ENCODE data around the gene SNX27.
"Not testable (repeated sequence)": the region's sequence is repeated elsewhere in the genome, so short reads cannot be mapped to it uniquely, and the experiment has no call there.

The SNX27 gene

GRCh38 chr1:151615711-151616504, 4.1 kb downstream of the SNX27 start:
- Histone ChIP-seq H3K27me3 (ENCODE audit: control insufficient read depth in 1 of 2, insufficient read depth in 2 of 2, low read length in 2 of 2) (no peaks in the 10 kb centered on the region), H3K9ac (ENCODE audit: low read depth in 1 of 2, low read length in 2 of 2) (no peak overlapping the region), H3K4me3 (ENCODE audit: low read depth in 1 of 2, low read length in 2 of 2) (no peak overlapping the region), H3K27ac (ENCODE audit: low read depth, low read length) (no peak overlapping the region), H3K9me3 (ENCODE audit: control insufficient read depth in 1 of 2, low read length in 2 of 2) (no peaks in the 10 kb centered on the region), H3K36me3 (ENCODE audit: control insufficient read depth in 1 of 2, insufficient read depth in 2 of 2, low read length in 2 of 2) (no peaks in the 10 kb centered on the region), H3K4me1 (ENCODE audit: control insufficient read depth in 1 of 2, insufficient read depth in 2 of 2, low read length in 2 of 2) (peaks cover 23 to 51% of the 10 kb centered on the region in 2 donors)

GRCh38 chr1:151616505-151616849, 4.6 kb downstream of the SNX27 start:
- H3K4me3 ChIP-seq (ENCODE audit: low read depth in 1 of 2, low read length in 2 of 2) = no peak overlapping the region
- H3K9me3 ChIP-seq (ENCODE audit: control insufficient read depth in 1 of 2, low read length in 2 of 2) = no peaks in the 10 kb centered on the region
- peaks cover 19 to 52% of the 10 kb centered on the region in 2 donors for H3K4me1 ChIP-seq (ENCODE audit: control insufficient read depth in 1 of 2, insufficient read depth in 2 of 2, low read length in 2 of 2)
- H3K27me3 ChIP-seq (ENCODE audit: control insufficient read depth in 1 of 2, insufficient read depth in 2 of 2, low read length in 2 of 2) = no peaks in the 10 kb centered on the region
- no peaks in the 10 kb centered on the region for H3K36me3 ChIP-seq (ENCODE audit: control insufficient read depth in 1 of 2, insufficient read depth in 2 of 2, low read length in 2 of 2)
- no peak overlapping the region for H3K9ac ChIP-seq (ENCODE audit: low read depth in 1 of 2, low read length in 2 of 2)
- H3K27ac ChIP-seq (ENCODE audit: low read depth, low read length) = no peak overlapping the region

GRCh38 chr1:151618003-151618402, 6.2 kb downstream of the SNX27 start:
- no peaks in the 10 kb centered on the region for H3K36me3 ChIP-seq (ENCODE audit: control insufficient read depth in 1 of 2, insufficient read depth in 2 of 2, low read length in 2 of 2)
- H3K4me1 ChIP-seq (ENCODE audit: control insufficient read depth in 1 of 2, insufficient read depth in 2 of 2, low read length in 2 of 2) = peaks cover 15 to 48% of the 10 kb centered on the region in 2 donors
- H3K9ac ChIP-seq (ENCODE audit: low read depth in 1 of 2, low read length in 2 of 2) = no peak overlapping the region
- no peaks in the 10 kb centered on the region for H3K9me3 ChIP-seq (ENCODE audit: control insufficient read depth in 1 of 2, low read length in 2 of 2)
- no peaks in the 10 kb centered on the region for H3K27me3 ChIP-seq (ENCODE audit: control insufficient read depth in 1 of 2, insufficient read depth in 2 of 2, low read length in 2 of 2)
- no peak overlapping the region for H3K4me3 ChIP-seq (ENCODE audit: low read depth in 1 of 2, low read length in 2 of 2)
- no peak overlapping the region for H3K27ac ChIP-seq (ENCODE audit: low read depth, low read length)

GRCh38 chr1:151618470-151618869, 6.6 kb downstream of the SNX27 start:
- Histone ChIP-seq H3K4me1 (ENCODE audit: control insufficient read depth in 1 of 2, insufficient read depth in 2 of 2, low read length in 2 of 2) (peaks cover 10 to 43% of the 10 kb centered on the region in 2 donors), H3K9ac (ENCODE audit: low read depth in 1 of 2, low read length in 2 of 2) (no peak overlapping the region), H3K9me3 (ENCODE audit: control insufficient read depth in 1 of 2, low read length in 2 of 2) (no peaks in the 10 kb centered on the region), H3K36me3 (ENCODE audit: control insufficient read depth in 1 of 2, insufficient read depth in 2 of 2, low read length in 2 of 2) (no peaks in the 10 kb centered on the region), H3K27me3 (ENCODE audit: control insufficient read depth in 1 of 2, insufficient read depth in 2 of 2, low read length in 2 of 2) (no peaks in the 10 kb centered on the region), H3K27ac (ENCODE audit: low read depth, low read length) (no peak overlapping the region), H3K4me3 (ENCODE audit: low read depth in 1 of 2, low read length in 2 of 2) (no peak overlapping the region)

GRCh38 chr1:151618996-151619395, 7.1 kb downstream of the SNX27 start:
- peaks cover 5 to 40% of the 10 kb centered on the region in 2 donors for H3K4me1 ChIP-seq (ENCODE audit: control insufficient read depth in 1 of 2, insufficient read depth in 2 of 2, low read length in 2 of 2)
- not testable (repeated sequence) for H3K4me3 ChIP-seq (ENCODE audit: low read depth in 1 of 2, low read length in 2 of 2); H3K36me3 ChIP-seq (ENCODE audit: control insufficient read depth in 1 of 2, insufficient read depth in 2 of 2, low read length in 2 of 2); H3K27me3 ChIP-seq (ENCODE audit: control insufficient read depth in 1 of 2, insufficient read depth in 2 of 2, low read length in 2 of 2); H3K9me3 ChIP-seq (ENCODE audit: control insufficient read depth in 1 of 2, low read length in 2 of 2); H3K27ac ChIP-seq (ENCODE audit: low read depth, low read length); H3K9ac ChIP-seq (ENCODE audit: low read depth in 1 of 2, low read length in 2 of 2)

- no peaks in the 10 kb centered on the region for H3K36me3 ChIP-seq (ENCODE audit: control insufficient read depth in 1 of 2, insufficient read depth in 2 of 2, low read length in 2 of 2)
- peaks cover 3 to 40% of the 10 kb centered on the region in 2 donors for H3K4me1 ChIP-seq (ENCODE audit: control insufficient read depth in 1 of 2, insufficient read depth in 2 of 2, low read length in 2 of 2)
- no peak overlapping the region for H3K9ac ChIP-seq (ENCODE audit: low read depth in 1 of 2, low read length in 2 of 2)
- peak overlapping the region in 1 of 2 donors; percentile 2 for H3K4me3 ChIP-seq (ENCODE audit: low read depth in 1 of 2, low read length in 2 of 2)
- H3K27ac ChIP-seq (ENCODE audit: low read depth, low read length) = no peak overlapping the region
- H3K27me3 ChIP-seq (ENCODE audit: control insufficient read depth in 1 of 2, insufficient read depth in 2 of 2, low read length in 2 of 2) = no peaks in the 10 kb centered on the region
- H3K9me3 ChIP-seq (ENCODE audit: control insufficient read depth in 1 of 2, low read length in 2 of 2) = no peaks in the 10 kb centered on the region
Measured at GRCh38 chr1:151619489-151620093, 7.7 kb downstream of the SNX27 start.

GRCh38 chr1:151620286-151620685, 8.4 kb downstream of the SNX27 start:
- no peaks in the 10 kb centered on the region for H3K9me3 ChIP-seq (ENCODE audit: control insufficient read depth in 1 of 2, low read length in 2 of 2)
- no peak overlapping the region for H3K27ac ChIP-seq (ENCODE audit: low read depth, low read length)
- H3K27me3 ChIP-seq (ENCODE audit: control insufficient read depth in 1 of 2, insufficient read depth in 2 of 2, low read length in 2 of 2) = no peaks in the 10 kb centered on the region
- peaks cover 3 to 39% of the 10 kb centered on the region in 2 donors for H3K4me1 ChIP-seq (ENCODE audit: control insufficient read depth in 1 of 2, insufficient read depth in 2 of 2, low read length in 2 of 2)
- H3K9ac ChIP-seq (ENCODE audit: low read depth in 1 of 2, low read length in 2 of 2) = no peak overlapping the region
- no peaks in the 10 kb centered on the region for H3K36me3 ChIP-seq (ENCODE audit: control insufficient read depth in 1 of 2, insufficient read depth in 2 of 2, low read length in 2 of 2)
- no peak overlapping the region for H3K4me3 ChIP-seq (ENCODE audit: low read depth in 1 of 2, low read length in 2 of 2)

- Histone ChIP-seq H3K27ac (ENCODE audit: low read depth, low read length) (no peak overlapping the region), H3K4me3 (ENCODE audit: low read depth in 1 of 2, low read length in 2 of 2) (no peak overlapping the region), H3K27me3 (ENCODE audit: control insufficient read depth in 1 of 2, insufficient read depth in 2 of 2, low read length in 2 of 2) (no peaks in the 10 kb centered on the region), H3K9ac (ENCODE audit: low read depth in 1 of 2, low read length in 2 of 2) (peak overlapping the region in 1 of 2 donors; percentile 17), H3K9me3 (ENCODE audit: control insufficient read depth in 1 of 2, low read length in 2 of 2) (no peaks in the 10 kb centered on the region), H3K4me1 (ENCODE audit: control insufficient read depth in 1 of 2, insufficient read depth in 2 of 2, low read length in 2 of 2) (peaks cover 3 to 30% of the 10 kb centered on the region in 2 donors), H3K36me3 (ENCODE audit: control insufficient read depth in 1 of 2, insufficient read depth in 2 of 2, low read length in 2 of 2) (no peaks in the 10 kb centered on the region)
Measured at GRCh38 chr1:151621351-151621750, 9.5 kb downstream of the SNX27 start.

- Histone ChIP-seq H3K9me3 (ENCODE audit: control insufficient read depth in 1 of 2, low read length in 2 of 2) (no peaks in the 10 kb centered on the region), H3K4me3 (ENCODE audit: low read depth in 1 of 2, low read length in 2 of 2) (no peak overlapping the region), H3K9ac (ENCODE audit: low read depth in 1 of 2, low read length in 2 of 2) (no peak overlapping the region), H3K4me1 (ENCODE audit: control insufficient read depth in 1 of 2, insufficient read depth in 2 of 2, low read length in 2 of 2) (peaks cover under 1 to 14% of the 10 kb centered on the region in 2 donors), H3K27ac (ENCODE audit: low read depth, low read length) (no peak overlapping the region), H3K36me3 (ENCODE audit: control insufficient read depth in 1 of 2, insufficient read depth in 2 of 2, low read length in 2 of 2) (no peaks in the 10 kb centered on the region), H3K27me3 (ENCODE audit: control insufficient read depth in 1 of 2, insufficient read depth in 2 of 2, low read length in 2 of 2) (no peaks in the 10 kb centered on the region)
Measured at GRCh38 chr1:151624783-151625182, 12.9 kb downstream of the SNX27 start.

- H3K27me3 ChIP-seq (ENCODE audit: control insufficient read depth in 1 of 2, insufficient read depth in 2 of 2, low read length in 2 of 2) = no peaks in the 10 kb centered on the region
- no peak overlapping the region for H3K4me3 ChIP-seq (ENCODE audit: low read depth in 1 of 2, low read length in 2 of 2)
- H3K9ac ChIP-seq (ENCODE audit: low read depth in 1 of 2, low read length in 2 of 2) = no peak overlapping the region
- no peaks in the 10 kb centered on the region for H3K36me3 ChIP-seq (ENCODE audit: control insufficient read depth in 1 of 2, insufficient read depth in 2 of 2, low read length in 2 of 2)
- no peaks in the 10 kb centered on the region for H3K9me3 ChIP-seq (ENCODE audit: control insufficient read depth in 1 of 2, low read length in 2 of 2)
- no peak overlapping the region for H3K27ac ChIP-seq (ENCODE audit: low read depth, low read length)
- no peaks in the 10 kb centered on the region for H3K4me1 ChIP-seq (ENCODE audit: control insufficient read depth in 1 of 2, insufficient read depth in 2 of 2, low read length in 2 of 2)
Measured at GRCh38 chr1:151626740-151627334, 15.0 kb downstream of the SNX27 start.
